Heart left ventricle (tissue), 16 donors: Measurements from ENCODE around the gene EEF1AKMT2. TPM values are rescaled to one million over a fixed set of nuclear protein-coding genes. Genes with fewer than 3 reads are reported as not detected.
A peak's percentile ranks its signal among the peaks of the same experiment; 100 is the strongest.

Source experiments
- ATAC-seq, 4 donors: fragments of 200-7000 bp; cut with Tn5 transposase; one replicate each; pipeline ENCODE4 v1.9.1; 2020 to 2022; ENCODE audit warnings: moderate library complexity in 4 of 4, mild to moderate bottlenecking in 3 of 4, moderate number of reproducible peaks in 1 of 4
- DNase-seq, 5 donors: peaks; one replicate each; pipeline ENCODE4 v3.0.0-alpha.2; 2020
- H3K27ac ChIP-seq, 12 donors: fragments of 200-600 bp; sonication (generic) in 4 of 12; one replicate each; pipeline versions ENCODE4 v1.5.0 to v1.8.0; 2016 to 2022; ENCODE audit warnings: mild to moderate bottlenecking in 2 of 12
- H3K27me3 ChIP-seq, 9 donors: fragments of 200-600 bp; sonication (generic) in 2 of 9; one replicate each; pipeline versions ENCODE4 v1.5.1 to v1.8.0; 2016 to 2022; ENCODE audit warnings: mild to moderate bottlenecking in 3 of 9
- H3K36me3 ChIP-seq, 9 donors: fragments of 200-600 bp; sonication (generic) in 2 of 9; one replicate each; pipeline versions ENCODE4 v1.5.0 to v1.8.0; 2018 to 2022; ENCODE audit warnings: mild to moderate bottlenecking in 2 of 9
- H3K4me1 ChIP-seq, 12 donors: fragments of 200-600 bp; sonication (generic) in 4 of 12; one replicate each; pipeline versions ENCODE4 v1.5.0 to v1.8.0; 2016 to 2022; ENCODE audit warnings: mild to moderate bottlenecking in 3 of 12
- H3K4me3 ChIP-seq, 12 donors: fragments of 200-600 bp; sonication (generic) in 4 of 12; one replicate each; pipeline versions ENCODE4 v1.5.0 to v1.8.0; 2017 to 2022; ENCODE audit warnings: mild to moderate bottlenecking in 9 of 12, moderate library complexity in 4 of 12
- H3K9me3 ChIP-seq, 12 donors: fragments of 200-600 bp; sonication (generic) in 4 of 12; one replicate each; pipeline versions ENCODE4 v1.5.0 to v1.8.0; 2016 to 2022; ENCODE audit warnings: mild to moderate bottlenecking in 1 of 12
- CTCF ChIP-seq, 12 donors: fragments of 200-600 bp; sonication (generic) in 4 of 12; IDR thresholded peaks; one replicate each; pipeline versions ENCODE4 v1.5.0 to v1.8.0; 2018 to 2022; ENCODE audit warnings: antibody characterized with exemption in 12 of 12, mild to moderate bottlenecking in 5 of 12
- POLR2A ChIP-seq, 2 donors: fragments of 450-650 bp; IDR thresholded peaks; one replicate each; pipeline ENCODE4 v1.6.1; 2017; ENCODE audit warnings: antibody characterized with exemption in 2 of 2, mild to moderate bottlenecking in 2 of 2, moderate library complexity in 2 of 2
- WGBS, 4 donors: extraction: QIAGEN DNeasy Blood & Tissue Kit in 2 of 4; methylation state at CpG; one replicate each; pipeline versions ENCODE4 v1.1.5 to v1.1.7; 2013 to 2018; 5-methylcytosine and 5-hydroxymethylcytosine counted together
- intact Hi-C, 10 donors: fragments of 100-400 bp; cut with DNase I; formaldehyde crosslinking; loops; one replicate each; pipeline versions ENCODE4 v1.11.1 to v1.14.2; 2022
- polyA plus RNA-seq, 2 donors: library from polyadenylated mRNA; stranded (reverse); fragments of 200-250 nt; gene quantifications; one replicate each; pipeline ENCODE4 v1.2.3, GENCODE V29; 2013
- total RNA-seq, 9 donors: library from RNA; depleted of rRNA in 2 of 9; stranded (reverse); fragments of >200 nt in 2 of 9; fragmentation: NEBNext Ultra II Directional in 3 of 9; extraction: Animal tissue kit (Norgen Biotek cat#: 25700) in 3 of 9; gene quantifications; one replicate each; pipeline versions ENCODE4 v1.1.0 to v1.2.4, GENCODE V29; 2016 to 2023
- donor health status: ischemic (EF 13 %, LVEDD 7.1; RV severe dilation, severe dysfunction).
- donor health status: healthy with polysubstance abuse.
- donor health status: DM: no; HTN: yes; CAD: no.
- donor health status: DM: no; HTN: no; CAD: no.
- donor health status: ischemic (EF 25% LVEDD 6.9; RV normal size, moderate dysfunction).
- donor health status: ischemic (EF 25% LVEDD 5.7; RV mildly dilated, moderate dysfunction).
- donor health status: healthy.
- donor health status: DM: yes; HTN: yes; CAD: no.
- donor health status: ischemic (EF 35%, LVEDD 5.7; RV mildly dilated, moderate dysfunction).
- donor health status: nonischemic (EF 11% LVEDD 7.7; RV severe dilation, severe dysfunction).
- donor health status: DM: yes; HTN: yes; CAD: no.
- donor health status: PGD.
- donor health status: ischemic (EF 29% LVEDD 5.4; RV normal size, mild dysfunction).
- donor health status: nonischemic (EF 23%, LVEDD 6.1; RV moderate dilation, normal function).

Gene EEF1AKMT2
- total and polyA plus RNA-seq, 11 donors, result 3.6 to 14.8 (median 10.9) TPM

DNA sequence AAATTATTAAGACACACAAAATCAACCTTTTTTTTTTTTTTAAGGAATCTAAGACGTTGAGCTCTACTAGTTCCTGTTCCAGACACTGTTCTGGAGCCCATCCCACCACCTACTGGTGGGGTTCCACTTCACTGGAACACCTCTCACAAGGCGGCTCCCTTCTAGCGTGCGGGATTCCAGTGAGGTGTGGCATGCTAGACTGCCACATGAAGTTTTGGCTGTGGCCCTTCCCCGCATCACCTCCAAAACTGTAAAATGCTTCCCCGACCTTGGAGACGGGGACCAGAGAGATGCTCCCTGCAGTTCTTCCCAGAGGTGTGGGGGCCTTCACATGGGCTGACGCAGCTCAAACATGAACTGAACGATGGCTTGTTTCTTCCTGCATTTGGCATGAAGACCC, 60.1 kb downstream of the EEF1AKMT2 start:
- ATAC-seq, result no peak
- Histone ChIP-seq H3K36me3 (no peaks in the 10 kb centered on the region), H3K9me3 (no peaks in the 10 kb centered on the region), H3K27ac (peak overlapping the region in 9 of 12 donors; percentile 1 to 94 (median 89)), H3K4me1 (peaks cover 41 to 100% (median 96%) of the 10 kb centered on the region in 12 donors), H3K4me3 (no peak overlapping the region), H3K27me3 (no peaks in the 10 kb centered on the region)
- TF ChIP-seq POLR2A (IDR thresholded peaks at IDR 0.05) (no peak), CTCF (IDR thresholded peaks at IDR 0.05) (no peak)
- intact Hi-C loops, result loop anchor here in 6 of 10 donors (10.0 kb wide), 1 partner anchor 47 kb away; no protein-coding TSS in a partner anchor
- DNase-seq, result no peak
- WGBS, 4 donors, result 81 to 88% (median 83%) methylated on average over 9 of the region's 9 CpGs

DNA sequence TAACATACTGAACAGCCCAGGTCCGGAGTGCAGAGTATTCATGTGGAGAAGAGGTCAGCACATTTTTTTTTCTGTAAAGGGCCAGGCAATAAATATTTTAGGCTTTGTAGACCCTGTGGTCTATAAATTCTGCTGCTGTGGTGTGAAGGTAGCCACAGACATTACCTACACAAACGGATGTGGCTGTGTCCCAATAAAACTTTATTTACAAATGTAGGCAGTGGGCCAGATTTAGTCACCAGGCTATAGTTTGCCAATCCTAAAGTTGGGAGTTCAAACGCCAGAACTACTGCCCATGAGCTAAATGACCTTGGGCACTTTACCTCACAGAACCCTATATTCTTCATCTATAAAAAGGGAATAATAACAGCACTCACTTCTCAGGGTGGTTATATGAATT, 60.9 kb downstream of the EEF1AKMT2 start:
- no peaks in the 10 kb centered on the region for H3K36me3 ChIP-seq

DNA sequence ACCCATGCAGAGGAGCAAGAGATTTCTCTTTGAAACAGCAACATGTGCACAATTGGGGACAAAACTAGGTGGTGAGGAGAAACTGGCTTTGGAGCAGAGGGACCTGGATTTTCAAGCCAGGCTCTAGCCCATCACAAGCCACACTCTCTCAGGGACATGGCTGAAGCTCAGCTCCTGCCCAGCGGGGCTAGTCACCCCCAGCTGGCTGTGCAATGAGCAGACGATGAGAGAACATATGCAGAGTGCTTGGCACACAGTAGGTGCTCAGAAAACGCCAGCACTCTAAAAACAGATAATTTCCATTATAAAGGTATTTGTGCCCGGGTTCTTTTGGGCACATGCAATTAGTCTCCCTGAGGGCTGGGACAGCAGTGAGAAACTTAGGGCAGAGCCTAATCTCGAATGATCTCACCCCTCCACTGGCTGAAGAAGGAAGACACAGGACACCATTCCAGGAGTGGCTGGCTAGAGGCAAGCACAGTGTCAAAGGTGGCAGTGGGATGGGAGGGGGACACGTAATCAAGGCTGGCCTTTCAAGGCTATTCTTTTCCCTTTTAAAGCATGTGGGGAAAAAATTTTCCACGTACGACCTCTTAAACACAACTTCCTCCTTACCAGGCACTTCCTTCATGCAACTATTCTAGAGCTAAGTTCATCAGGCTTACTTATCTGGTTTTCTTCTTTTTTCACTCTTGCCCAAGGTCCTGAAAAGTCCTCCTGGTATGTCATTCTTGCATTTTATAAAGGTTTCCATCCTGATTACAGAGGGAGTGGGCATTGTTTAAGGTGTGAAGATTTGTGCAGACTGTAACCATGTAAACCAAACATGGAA, 62.6 kb downstream of the EEF1AKMT2 start:
- Histone ChIP-seq H3K27ac (peak overlapping the region; percentile 59 to 87 (median 74)), H3K36me3 (peaks cover 0 to 5% (median 0%) of the 10 kb centered on the region in 9 donors), H3K4me3 (no peak overlapping the region), H3K4me1 (peaks cover 42 to 99% (median 93%) of the 10 kb centered on the region in 12 donors), H3K27me3 (no peaks in the 10 kb centered on the region), H3K9me3 (no peaks in the 10 kb centered on the region)
- peak in 1 of 5 donors; percentile 30 for DNase-seq
- 48 to 63% (median 58%) methylated on average over 8 of the region's 8 CpGs for WGBS, 4 donors
- ATAC-seq, result peak in 1 of 4 donors; percentile 5
- TF ChIP-seq POLR2A (IDR thresholded peaks at IDR 0.05) (no peak), CTCF (IDR thresholded peaks at IDR 0.05) (no peak)
- intact Hi-C loops, result loop anchor here in 1 of 10 donors (5.0 kb wide), 1 partner anchor 57 kb away; no protein-coding TSS in a partner anchor

More for the DNA sequence above, 60.9 kb downstream of the EEF1AKMT2 start:
- H3K27ac ChIP-seq, result peak overlapping the region in 6 of 12 donors; percentile 1 to 91 (median 86)
- no peaks in the 10 kb centered on the region for H3K9me3 ChIP-seq
- DNase-seq (no peak), ATAC-seq (no peak)
- H3K27me3 ChIP-seq, result no peaks in the 10 kb centered on the region
- 74 to 87% (median 84%) methylated on average over 3 of the region's 3 CpGs for WGBS, 4 donors
- H3K4me3 ChIP-seq, result no peak overlapping the region
- H3K4me1 ChIP-seq, result peaks cover 37 to 100% (median 94%) of the 10 kb centered on the region in 12 donors
- TF ChIP-seq POLR2A (IDR thresholded peaks at IDR 0.05) (no peak), CTCF (IDR thresholded peaks at IDR 0.05) (no peak)
- intact Hi-C loops, result loop anchor here in 6 of 10 donors (10.0 kb wide), 1 partner anchor 46 kb away; no protein-coding TSS in a partner anchor
